Stimulated activated CD8-positive, alpha-beta memory T cell treated with anti-CD3 and anti-CD28 coated beads, Interleukin-15, amount 100 ng/mL, for 48 hours (primary cell): Measurements from ENCODE around the gene SYCP2L.
"Not testable (repeated sequence)": the region's sequence is repeated elsewhere in the genome, so short reads cannot be mapped to it uniquely, and the experiment has no call there.

ENCODE experiments used
- DNase-seq, 2 donors: peaks; one replicate each; pipeline ENCODE4 v3.0.0-alpha.2; 2020; ENCODE audit warnings: low read depth in 2 of 2

Gene SYCP2L

GRCh38 chr6:10957414-10957886, 70.6 kb downstream of the SYCP2L start:
- DNase-seq = no peak

GRCh38 chr6:10960171-10960570, 73.3 kb downstream of the SYCP2L start:
- DNase-seq = no peak

GRCh38 chr6:10961837-10962236, 75.0 kb downstream of the SYCP2L start:
- DNase-seq = no peak

- DNase-seq = no peak
These were observed 75.8 kb downstream of the SYCP2L start for GRCh38 chr6:10962673-10963072.

GRCh38 chr6:10963113-10963512, 76.3 kb downstream of the SYCP2L start:
- DNase-seq = no peak

GRCh38 chr6:10964684-10965083, 77.8 kb downstream of the SYCP2L start:
- DNase-seq = no peak

GRCh38 chr6:10968776-10969175, 81.9 kb downstream of the SYCP2L start:
- no peak for DNase-seq

GRCh38 chr6:10970731-10971130, 83.9 kb downstream of the SYCP2L start:
- DNase-seq = no peak

- DNase-seq = no peak
These were observed 85.3 kb downstream of the SYCP2L start for GRCh38 chr6:10972196-10972595.

GRCh38 chr6:10976571-10976970, 89.7 kb downstream of the SYCP2L start:
- DNase-seq = no peak

GRCh38 chr6:10977231-10977968, 90.5 kb downstream of the SYCP2L start:
- DNase-seq = no peak

- DNase-seq = no peak
These were observed 92.8 kb downstream of the SYCP2L start for GRCh38 chr6:10979603-10980002.

GRCh38 chr6:10981409-10981808, 94.6 kb downstream of the SYCP2L start:
- DNase-seq = no peak

GRCh38 chr6:10984959-10985358, 98.1 kb downstream of the SYCP2L start:
- DNase-seq = not testable (repeated sequence)

GRCh38 chr6:10989587-10989986, 102.7 kb downstream of the SYCP2L start:
- no peak for DNase-seq

- no peak for DNase-seq
These were observed 104.3 kb downstream of the SYCP2L start for GRCh38 chr6:10991115-10991514.

- no peak for DNase-seq
These were observed 107.0 kb downstream of the SYCP2L start for GRCh38 chr6:10993896-10994295.

GRCh38 chr6:10995114-10995707, 108.4 kb downstream of the SYCP2L start:
- no peak for DNase-seq

GRCh38 chr6:10999994-11000393, 113.1 kb downstream of the SYCP2L start:
- no peak for DNase-seq

GRCh38 chr6:11002176-11002575, 115.3 kb downstream of the SYCP2L start:
- no peak for DNase-seq

- not testable (repeated sequence) for DNase-seq
These were observed 116.4 kb downstream of the SYCP2L start for GRCh38 chr6:11003297-11003696.

GRCh38 chr6:11006061-11006460, 119.2 kb downstream of the SYCP2L start:
- DNase-seq = no peak
